ENCODE data around the gene CAMTA1.
A peak's percentile ranks its signal among the peaks of the same experiment; 100 is the strongest.

CAMTA1 gene

GRCh38 chr1:6948416-6948815 lies 163.2 kb downstream of the CAMTA1 start:
- no peak overlapping the region for H3K27ac ChIP-seq (ENCODE audit: low read length)

GRCh38 chr1:6948861-6949260 lies 163.6 kb downstream of the CAMTA1 start:
- H3K27ac ChIP-seq (ENCODE audit: low read length), result no peak overlapping the region
- no peaks in the 10 kb centered on the region for H3K27me3 ChIP-seq (ENCODE audit: control insufficient read depth, insufficient read depth, low read length)
- no peaks in the 10 kb centered on the region for H3K4me1 ChIP-seq (ENCODE audit: control insufficient read depth, low read depth, low read length)
- H3K9ac ChIP-seq (ENCODE audit: low read length), result no peak overlapping the region
- no peaks in the 10 kb centered on the region for H3K36me3 ChIP-seq (ENCODE audit: control insufficient read depth, low read depth, low read length)
- no peaks in the 10 kb centered on the region for H3K9me3 ChIP-seq (ENCODE audit: control insufficient read depth, low read depth, low read length)
- no peak overlapping the region for H3K4me3 ChIP-seq (ENCODE audit: low read length)

More at GRCh38 chr1:6948416-6948815, 163.2 kb downstream of the CAMTA1 start:
- no peaks in the 10 kb centered on the region for H3K36me3 ChIP-seq (ENCODE audit: control insufficient read depth, low read depth, low read length)
- no peaks in the 10 kb centered on the region for H3K4me1 ChIP-seq (ENCODE audit: control insufficient read depth, low read depth, low read length)
- H3K9ac ChIP-seq (ENCODE audit: low read length), result no peak overlapping the region
- H3K4me3 ChIP-seq (ENCODE audit: low read length), result no peak overlapping the region
- H3K9me3 ChIP-seq (ENCODE audit: control insufficient read depth, low read depth, low read length), result no peaks in the 10 kb centered on the region
- no peaks in the 10 kb centered on the region for H3K27me3 ChIP-seq (ENCODE audit: control insufficient read depth, insufficient read depth, low read length)

- Histone ChIP-seq H3K27me3 (ENCODE audit: control insufficient read depth, insufficient read depth, low read length) (no peaks in the 10 kb centered on the region), H3K36me3 (ENCODE audit: control insufficient read depth, low read depth, low read length) (no peaks in the 10 kb centered on the region), H3K27ac (ENCODE audit: low read length) (no peak overlapping the region), H3K4me1 (ENCODE audit: control insufficient read depth, low read depth, low read length) (no peaks in the 10 kb centered on the region), H3K9ac (ENCODE audit: low read length) (no peak overlapping the region), H3K9me3 (ENCODE audit: control insufficient read depth, low read depth, low read length) (no peaks in the 10 kb centered on the region), H3K4me3 (ENCODE audit: low read length) (no peak overlapping the region)
These were observed 164.9 kb downstream of the CAMTA1 start for GRCh38 chr1:6950001-6950765.

- H3K36me3 ChIP-seq (ENCODE audit: control insufficient read depth, low read depth, low read length), result no peaks in the 10 kb centered on the region
- no peaks in the 10 kb centered on the region for H3K27me3 ChIP-seq (ENCODE audit: control insufficient read depth, insufficient read depth, low read length)
These were observed 166.3 kb downstream of the CAMTA1 start for GRCh38 chr1:6951536-6951935.

GRCh38 chr1:6953216-6953615 lies 168.0 kb downstream of the CAMTA1 start:
- Histone ChIP-seq H3K27ac (ENCODE audit: low read length) (no peak overlapping the region), H3K4me3 (ENCODE audit: low read length) (no peak overlapping the region), H3K27me3 (ENCODE audit: control insufficient read depth, insufficient read depth, low read length) (no peaks in the 10 kb centered on the region), H3K4me1 (ENCODE audit: control insufficient read depth, low read depth, low read length) (peaks cover 12% of the 10 kb centered on the region), H3K9ac (ENCODE audit: low read length) (no peak overlapping the region), H3K9me3 (ENCODE audit: control insufficient read depth, low read depth, low read length) (no peaks in the 10 kb centered on the region), H3K36me3 (ENCODE audit: control insufficient read depth, low read depth, low read length) (no peaks in the 10 kb centered on the region)

More at GRCh38 chr1:6951536-6951935, 166.3 kb downstream of the CAMTA1 start:
- no peak overlapping the region for H3K4me3 ChIP-seq (ENCODE audit: low read length)
- H3K9me3 ChIP-seq (ENCODE audit: control insufficient read depth, low read depth, low read length), result no peaks in the 10 kb centered on the region
- no peak overlapping the region for H3K9ac ChIP-seq (ENCODE audit: low read length)
- no peak overlapping the region for H3K27ac ChIP-seq (ENCODE audit: low read length)
- peaks cover 10% of the 10 kb centered on the region for H3K4me1 ChIP-seq (ENCODE audit: control insufficient read depth, low read depth, low read length)

GRCh38 chr1:6953907-6954364 lies 168.7 kb downstream of the CAMTA1 start:
- no peak overlapping the region for H3K4me3 ChIP-seq (ENCODE audit: low read length)

GRCh38 chr1:6954591-6954990 lies 169.3 kb downstream of the CAMTA1 start:
- Histone ChIP-seq H3K4me3 (ENCODE audit: low read length) (no peak overlapping the region), H3K9me3 (ENCODE audit: control insufficient read depth, low read depth, low read length) (no peaks in the 10 kb centered on the region), H3K36me3 (ENCODE audit: control insufficient read depth, low read depth, low read length) (no peaks in the 10 kb centered on the region), H3K9ac (ENCODE audit: low read length) (no peak overlapping the region), H3K27ac (ENCODE audit: low read length) (no peak overlapping the region), H3K4me1 (ENCODE audit: control insufficient read depth, low read depth, low read length) (peaks cover 12% of the 10 kb centered on the region), H3K27me3 (ENCODE audit: control insufficient read depth, insufficient read depth, low read length) (no peaks in the 10 kb centered on the region)

More at GRCh38 chr1:6953907-6954364, 168.7 kb downstream of the CAMTA1 start:
- Histone ChIP-seq H3K9ac (ENCODE audit: low read length) (no peak overlapping the region), H3K9me3 (ENCODE audit: control insufficient read depth, low read depth, low read length) (no peaks in the 10 kb centered on the region), H3K4me1 (ENCODE audit: control insufficient read depth, low read depth, low read length) (peaks cover 12% of the 10 kb centered on the region), H3K27me3 (ENCODE audit: control insufficient read depth, insufficient read depth, low read length) (no peaks in the 10 kb centered on the region), H3K27ac (ENCODE audit: low read length) (no peak overlapping the region), H3K36me3 (ENCODE audit: control insufficient read depth, low read depth, low read length) (no peaks in the 10 kb centered on the region)

GRCh38 chr1:6955357-6956094 lies 170.3 kb downstream of the CAMTA1 start:
- H3K9me3 ChIP-seq (ENCODE audit: control insufficient read depth, low read depth, low read length), result no peaks in the 10 kb centered on the region
- H3K4me3 ChIP-seq (ENCODE audit: low read length), result no peak overlapping the region
- H3K4me1 ChIP-seq (ENCODE audit: control insufficient read depth, low read depth, low read length), result peaks cover 12% of the 10 kb centered on the region
- H3K27me3 ChIP-seq (ENCODE audit: control insufficient read depth, insufficient read depth, low read length), result no peaks in the 10 kb centered on the region
- H3K9ac ChIP-seq (ENCODE audit: low read length), result no peak overlapping the region
- no peaks in the 10 kb centered on the region for H3K36me3 ChIP-seq (ENCODE audit: control insufficient read depth, low read depth, low read length)
- no peak overlapping the region for H3K27ac ChIP-seq (ENCODE audit: low read length)

- Histone ChIP-seq H3K27ac (ENCODE audit: low read length) (no peak overlapping the region), H3K9me3 (ENCODE audit: control insufficient read depth, low read depth, low read length) (no peaks in the 10 kb centered on the region), H3K36me3 (ENCODE audit: control insufficient read depth, low read depth, low read length) (no peaks in the 10 kb centered on the region), H3K4me1 (ENCODE audit: control insufficient read depth, low read depth, low read length) (peaks cover 12% of the 10 kb centered on the region), H3K27me3 (ENCODE audit: control insufficient read depth, insufficient read depth, low read length) (no peaks in the 10 kb centered on the region), H3K4me3 (ENCODE audit: low read length) (peak overlapping the region; percentile 18), H3K9ac (ENCODE audit: low read length) (no peak overlapping the region)
These were observed 171.4 kb downstream of the CAMTA1 start for GRCh38 chr1:6956488-6957159.

- Histone ChIP-seq H3K27me3 (ENCODE audit: control insufficient read depth, insufficient read depth, low read length) (no peaks in the 10 kb centered on the region), H3K9ac (ENCODE audit: low read length) (no peak overlapping the region), H3K36me3 (ENCODE audit: control insufficient read depth, low read depth, low read length) (no peaks in the 10 kb centered on the region), H3K27ac (ENCODE audit: low read length) (no peak overlapping the region), H3K4me3 (ENCODE audit: low read length) (no peak overlapping the region), H3K9me3 (ENCODE audit: control insufficient read depth, low read depth, low read length) (no peaks in the 10 kb centered on the region), H3K4me1 (ENCODE audit: control insufficient read depth, low read depth, low read length) (peaks cover 12% of the 10 kb centered on the region)
These were observed 172.1 kb downstream of the CAMTA1 start for GRCh38 chr1:6957341-6957740.

- Histone ChIP-seq H3K4me1 (ENCODE audit: control insufficient read depth, low read depth, low read length) (peaks cover 12% of the 10 kb centered on the region), H3K27ac (ENCODE audit: low read length) (no peak overlapping the region), H3K9me3 (ENCODE audit: control insufficient read depth, low read depth, low read length) (no peaks in the 10 kb centered on the region), H3K9ac (ENCODE audit: low read length) (no peak overlapping the region), H3K4me3 (ENCODE audit: low read length) (no peak overlapping the region), H3K36me3 (ENCODE audit: control insufficient read depth, low read depth, low read length) (no peaks in the 10 kb centered on the region), H3K27me3 (ENCODE audit: control insufficient read depth, insufficient read depth, low read length) (no peaks in the 10 kb centered on the region)
These were observed 173.3 kb downstream of the CAMTA1 start for GRCh38 chr1:6958407-6959030.
